Activated CD8-positive, alpha-beta T cell treated with anti-CD3 and anti-CD28 coated beads, Interleukin-2, amount 10 ng/mL, durations not matched to agents 7 days and 5 days (primary cell): ENCODE results near the gene WFS1. TPM values are rescaled to one million over a fixed set of nuclear protein-coding genes. Genes with fewer than 3 reads are reported as not detected.
A peak's percentile ranks its signal among the peaks of the same experiment; 100 is the strongest.

Experiments
- ATAC-seq: fragments of 150-1000 bp; cut with Tn5 transposase; one replicate; pipeline ENCODE4 v1.10.0; 2021; ENCODE audit warnings: moderate library complexity
- CTCF ChIA-PET: fragments of 350-600 bp; sonication (Branson Sonifier 250); formaldehyde crosslinking; loops from one replicate; lab custom pipeline; 2021; ENCODE audit warnings: antibody characterized with exemption; lab: Charles Lee
- POLR2A ChIA-PET: fragments of 350-600 bp; sonication (Branson Sonifier 250); formaldehyde crosslinking; loops from one replicate; lab custom pipeline; 2021; ENCODE audit warnings: antibody characterized with exemption; lab: Charles Lee
- DNase-seq: peaks from one replicate; pipeline ENCODE4 v3.0.0-alpha.2; 2020
- H3K27ac Mint-ChIP-seq: one replicate; pipeline ENCODE4 v1.8.0; 2021; ENCODE audit warnings: mild to moderate bottlenecking, mixed read lengths
- H3K27me3 Mint-ChIP-seq: one replicate; pipeline ENCODE4 v1.8.0; 2021; ENCODE audit warnings: low read depth, mixed read lengths
- H3K36me3 Mint-ChIP-seq: one replicate; pipeline ENCODE4 v1.8.0; 2021; ENCODE audit warnings: low read depth, mixed read lengths
- H3K4me1 Mint-ChIP-seq: one replicate; pipeline ENCODE4 v1.8.0; 2021; ENCODE audit warnings: low read depth, mixed read lengths
- H3K4me3 Mint-ChIP-seq: one replicate; pipeline ENCODE4 v1.8.0; 2021; ENCODE audit warnings: mild to moderate bottlenecking, mixed read lengths
- H3K9me3 Mint-ChIP-seq: one replicate; pipeline ENCODE4 v1.8.0; 2022; ENCODE audit warnings: mixed read lengths; ENCODE audit not compliant: insufficient read depth
- total RNA-seq, 2 experiments: library from RNA; stranded (reverse); gene quantifications; one replicate each; pipeline ENCODE4 v1.2.3, GENCODE V29; 2021

WFS1 gene
- 1 to 10 TPM in 1 of 2 experiments, under 1 TPM in 1; 0.97 to 1.3 TPM for total RNA-seq

GRCh38 chr4:6269616-6270511, at the start of gene WFS1:
Gene WFS1, plus strand, starts transcription at chr4:6269850. Its CDS starts 7,606 bp downstream, at chr4:6277456.
- Mint-ChIP-seq H3K27me3 (peaks cover 47% of the 10 kb centered on the region), H3K27ac (no peak within 1 kb of the TSS), H3K36me3 (no peaks in the 10 kb centered on the region), H3K9me3 (no peaks in the 10 kb centered on the region), H3K4me1 (peaks cover 23% of the 10 kb centered on the region), H3K4me3 (peak within 1 kb of the TSS; percentile 72)
- ChIA-PET POLR2A (no interaction called here), CTCF (interaction anchor here (2.3 to 4.2 kb wide), 3 partner anchors 19 to 62 kb away, joined by 7 to 32 read pairs (median 18); no protein-coding TSS in a partner anchor)
- peak; percentile 100 for ATAC-seq
- peak; percentile 96 for DNase-seq

GRCh38 chr4:6221301-6221850, 48.3 kb upstream of the WFS1 start:
- no peak overlapping the region for H3K27ac Mint-ChIP-seq

GRCh38 chr4:6221851-6222760, 47.5 kb upstream of the WFS1 start:
- Mint-ChIP-seq H3K4me3 (no peak overlapping the region), H3K27me3 (peaks cover 46% of the 10 kb centered on the region), H3K4me1 (no peaks in the 10 kb centered on the region), H3K27ac (no peak overlapping the region), H3K9me3 (no peaks in the 10 kb centered on the region), H3K36me3 (peaks cover 3% of the 10 kb centered on the region)
- DNase-seq (no peak), ATAC-seq (no peak)
- ChIA-PET POLR2A (no interaction called here), CTCF (interaction anchor here (1.5 kb wide), 1 partner anchor 28 kb away, joined by 4 read pairs; no protein-coding TSS in a partner anchor)

More at GRCh38 chr4:6221301-6221850, 48.3 kb upstream of the WFS1 start:
- Mint-ChIP-seq H3K36me3 (peaks cover 3% of the 10 kb centered on the region), H3K4me1 (no peaks in the 10 kb centered on the region), H3K9me3 (peaks cover 5% of the 10 kb centered on the region), H3K4me3 (no peak overlapping the region), H3K27me3 (peaks cover 50% of the 10 kb centered on the region)
- POLR2A ChIA-PET: no interaction called here
- ATAC-seq (no peak), DNase-seq (no peak)
- CTCF ChIA-PET: interaction anchor here (1.5 kb wide), 1 partner anchor 29 kb away, joined by 4 read pairs; no protein-coding TSS in a partner anchor

- Mint-ChIP-seq H3K27ac (no peak overlapping the region), H3K4me1 (no peaks in the 10 kb centered on the region), H3K27me3 (peaks cover 46% of the 10 kb centered on the region), H3K36me3 (peaks cover 3% of the 10 kb centered on the region), H3K9me3 (no peaks in the 10 kb centered on the region), H3K4me3 (no peak overlapping the region)
- POLR2A ChIA-PET: no interaction called here
- ATAC-seq (no peak), DNase-seq (no peak)
- CTCF ChIA-PET: no interaction called here
Measured at GRCh38 chr4:6222761-6223292, 46.8 kb upstream of the WFS1 start.

- Mint-ChIP-seq H3K9me3 (no peaks in the 10 kb centered on the region), H3K36me3 (peaks cover 3% of the 10 kb centered on the region), H3K27ac (no peak overlapping the region), H3K4me1 (no peaks in the 10 kb centered on the region), H3K27me3 (peaks cover 30% of the 10 kb centered on the region), H3K4me3 (no peak overlapping the region)
- no peak for DNase-seq
- POLR2A ChIA-PET: no interaction called here
- CTCF ChIA-PET: interaction anchor here (1.8 kb wide), 1 partner anchor 26 kb away, joined by 11 read pairs; no protein-coding TSS in a partner anchor
- ATAC-seq: no peak
Measured at GRCh38 chr4:6224735-6225134, 44.9 kb upstream of the WFS1 start.

- Mint-ChIP-seq H3K27me3 (peaks cover 29% of the 10 kb centered on the region), H3K9me3 (no peaks in the 10 kb centered on the region), H3K36me3 (peaks cover 3% of the 10 kb centered on the region), H3K27ac (no peak overlapping the region), H3K4me3 (no peak overlapping the region), H3K4me1 (no peaks in the 10 kb centered on the region)
- DNase-seq (peak; percentile 51), ATAC-seq (no peak)
- ChIA-PET POLR2A (no interaction called here), CTCF (interaction anchor here (1.8 kb wide), 1 partner anchor 25 kb away, joined by 11 read pairs; no protein-coding TSS in a partner anchor)
Measured at GRCh38 chr4:6225469-6225868, 44.2 kb upstream of the WFS1 start.

GRCh38 chr4:6226506-6226905, 43.1 kb upstream of the WFS1 start:
- no peaks in the 10 kb centered on the region for H3K9me3 Mint-ChIP-seq
- no peaks in the 10 kb centered on the region for H3K4me1 Mint-ChIP-seq
- ATAC-seq (no peak), DNase-seq (no peak)
- H3K27me3 Mint-ChIP-seq: peaks cover 20% of the 10 kb centered on the region
- H3K36me3 Mint-ChIP-seq: peaks cover 3% of the 10 kb centered on the region
- POLR2A ChIA-PET: no interaction called here
- H3K4me3 Mint-ChIP-seq: no peak overlapping the region
- CTCF ChIA-PET: no interaction called here
- H3K27ac Mint-ChIP-seq: no peak overlapping the region

GRCh38 chr4:6227412-6228157, 42.1 kb upstream of the WFS1 start:
- no peaks in the 10 kb centered on the region for H3K4me1 Mint-ChIP-seq
- ATAC-seq (no peak), DNase-seq (no peak)
- ChIA-PET CTCF (no interaction called here), POLR2A (no interaction called here)
- peaks cover 17% of the 10 kb centered on the region for H3K27me3 Mint-ChIP-seq
- no peak overlapping the region for H3K4me3 Mint-ChIP-seq
- no peaks in the 10 kb centered on the region for H3K9me3 Mint-ChIP-seq
- H3K27ac Mint-ChIP-seq: no peak overlapping the region
- H3K36me3 Mint-ChIP-seq: peaks cover under 1% of the 10 kb centered on the region

GRCh38 chr4:6228158-6229067, 41.2 kb upstream of the WFS1 start:
- POLR2A ChIA-PET: no interaction called here
- Mint-ChIP-seq H3K4me1 (no peaks in the 10 kb centered on the region), H3K36me3 (no peaks in the 10 kb centered on the region), H3K9me3 (no peaks in the 10 kb centered on the region), H3K4me3 (no peak overlapping the region), H3K27me3 (peaks cover 10% of the 10 kb centered on the region), H3K27ac (no peak overlapping the region)
- DNase-seq: no peak
- ATAC-seq: no peak
- CTCF ChIA-PET: interaction anchor here (0.9 kb wide), 1 partner anchor 22 kb away, joined by 3 read pairs; no protein-coding TSS in a partner anchor

GRCh38 chr4:6229095-6229494, 40.6 kb upstream of the WFS1 start:
- Mint-ChIP-seq H3K36me3 (no peaks in the 10 kb centered on the region), H3K4me3 (no peak overlapping the region), H3K27ac (no peak overlapping the region), H3K9me3 (no peaks in the 10 kb centered on the region), H3K27me3 (peaks cover 4% of the 10 kb centered on the region), H3K4me1 (no peaks in the 10 kb centered on the region)
- no peak for ATAC-seq
- POLR2A ChIA-PET: no interaction called here
- CTCF ChIA-PET: interaction anchor here (0.9 kb wide), 1 partner anchor 22 kb away, joined by 3 read pairs; no protein-coding TSS in a partner anchor
- no peak for DNase-seq
